OCI-LY7 (cell line): ENCODE measurements around the gene ANKDD1A. TPM values are rescaled to one million over a fixed set of nuclear protein-coding genes. Genes with fewer than 3 reads are reported as not detected.

Experiments used
- BruUV-seq: library from RNA; stranded (reverse); fragments of 400-500 nt; replicated peaks from 2 replicates; lab custom pipeline; 2021; lab: Mats Ljungman, UMichigan
- CTCF ChIA-PET: fragments of 300-600 bp; sonication (Branson Sonifier 250); formaldehyde crosslinking; loops from one replicate; lab custom pipeline; 2022; ENCODE audit warnings: antibody characterized with exemption; ENCODE audit not compliant: unreplicated experiment; lab: Charles Lee
- POLR2A ChIA-PET: fragments of 300-600 bp; sonication (Branson Sonifier 250); formaldehyde crosslinking; loops from one replicate; lab custom pipeline; 2022; ENCODE audit warnings: antibody characterized with exemption; lab: Charles Lee
- DNase-seq: peaks from one replicate; pipeline ENCODE4 v3.0.0-alpha.2; 2015; ENCODE audit warnings: low spot score
- H2AFZ ChIP-seq: fragments of 200-600 bp; sonication (generic), shearing (Covaris generic); 2 replicates; pipeline ENCODE4 v1.6.1; 2014; ENCODE audit warnings: mild to moderate bottlenecking, antibody characterized with exemption, low read length, moderate library complexity
- H3K27ac ChIP-seq: fragments of 200-600 bp; sonication (generic); 2 replicates; pipeline ENCODE4 v1.5.1; 2014; ENCODE audit warnings: mixed run types, low read depth, mild to moderate bottlenecking, moderate library complexity, low read length, inconsistent platforms; ENCODE audit not compliant: poor library complexity, severe bottlenecking
- H3K36me3 ChIP-seq: fragments of 200-600 bp; sonication (generic); 2 replicates; pipeline ENCODE4 v1.6.1; 2014; ENCODE audit warnings: mild to moderate bottlenecking, antibody characterized with exemption, low read length, moderate library complexity, mixed read lengths; ENCODE audit not compliant: insufficient read depth
- H3K4me1 ChIP-seq: fragments of 200-600 bp; sonication (generic); 2 replicates; pipeline ENCODE4 v1.5.1; 2014; ENCODE audit warnings: mild to moderate bottlenecking, low read length; ENCODE audit not compliant: insufficient read depth, poor library complexity, severe bottlenecking
- H3K4me2 ChIP-seq: fragments of 200-600 bp; sonication (generic); 2 replicates; pipeline ENCODE4 v1.6.1; 2014; ENCODE audit warnings: mild to moderate bottlenecking, low read length
- H3K4me3 ChIP-seq: fragments of 200-600 bp; sonication (generic); 2 replicates; pipeline ENCODE4 v1.5.1; 2014; ENCODE audit warnings: mild to moderate bottlenecking, low read depth, low read length; ENCODE audit not compliant: poor library complexity, severe bottlenecking
- H3K79me2 ChIP-seq: fragments of 200-600 bp; sonication (generic); 2 replicates; pipeline ENCODE4 v1.6.1; 2016; ENCODE audit warnings: low read depth, mild to moderate bottlenecking, low read length, moderate library complexity, mixed read lengths; ENCODE audit not compliant: insufficient read depth
- H3K9me2 ChIP-seq: fragments of 200-600 bp; sonication (generic); 2 replicates; pipeline ENCODE4 v1.6.1; 2016; ENCODE audit warnings: mild to moderate bottlenecking, low read length, mixed read lengths; ENCODE audit not compliant: insufficient read depth
- H3K9me3 ChIP-seq: fragments of 200-600 bp; sonication (generic); 2 replicates; pipeline ENCODE4 v1.6.1; 2014; ENCODE audit warnings: mild to moderate bottlenecking, mixed run types, low read length, mixed read lengths
- H4K20me1 ChIP-seq: fragments of 200-600 bp; sonication (generic); 2 replicates; pipeline ENCODE4 v1.6.1; 2014; ENCODE audit warnings: mild to moderate bottlenecking, antibody characterized with exemption, low read length, moderate library complexity, mixed read lengths; ENCODE audit not compliant: insufficient read depth
- EZH2phosphoT487 ChIP-seq: fragments of 200-600 bp; sonication (generic); IDR thresholded peaks from 2 replicates; pipeline ENCODE4 v1.6.1; 2018; ENCODE audit warnings: low read depth, borderline replicate concordance, mild to moderate bottlenecking, mixed run types, antibody characterized with exemption, low read length, moderate library complexity, mixed read lengths
- intact Hi-C: fragments of 100-400 bp; cut with micrococcal nuclease; formaldehyde crosslinking; loops from one replicate; pipeline ENCODE4 v1.10.0; 2022; ENCODE audit not compliant: unreplicated experiment
- total RNA-seq, 2 experiments: library from RNA; depleted of rRNA in 1 of 2; stranded (reverse); fragments of >200 nt in 1 of 2; shearing (Covaris generic) in 1 of 2; gene quantifications; 2 replicates each; pipeline ENCODE4 v1.2.3, GENCODE V29; 2014 to 2022
- TF ChIP-seq, protein P1 (sequence below): fragments of 200-600 bp; sonication (generic); conservative IDR thresholded peaks from 2 replicates; pipeline ENCODE4 v1.5.1; 2014; ENCODE audit warnings: mild to moderate bottlenecking, antibody characterized with exemption, low read length, moderate library complexity, mixed read lengths

ANKDD1A gene
- total RNA-seq, 2 experiments from 2014 or later, result 2.1 to 5.1 TPM

DNA sequence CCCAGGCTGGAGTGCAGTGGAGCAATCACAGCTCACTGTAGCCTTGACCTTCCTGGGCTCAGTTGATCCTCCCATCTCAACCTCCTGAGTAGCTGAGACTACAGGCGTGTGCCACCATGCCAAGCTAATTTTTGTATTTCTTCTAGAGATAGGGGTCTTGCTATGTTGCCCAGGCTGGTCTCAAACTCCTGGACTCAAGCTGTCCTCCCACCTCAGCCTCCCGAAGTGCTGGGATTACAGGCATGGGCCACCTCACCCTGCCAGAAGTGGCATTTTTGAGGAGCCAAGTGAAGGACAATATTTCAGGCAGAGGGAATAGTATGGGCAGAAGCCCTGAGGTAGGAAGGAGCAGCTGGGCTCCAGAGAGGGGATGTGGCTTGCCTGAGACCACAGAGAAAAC is 4.7 kb downstream of the ANKDD1A start:
- H3K9me3 ChIP-seq, result no peaks in the 10 kb centered on the region
- intact Hi-C loops, result no loop called here
- no TSS peak for BruUV-seq
- H3K79me2 ChIP-seq, result no peaks in the 10 kb centered on the region
- ChIA-PET POLR2A (interaction anchor here (0.7 kb wide), 1 partner anchor 70 kb away, joined by 3 read pairs; no protein-coding TSS in a partner anchor), CTCF (no interaction called here)
- H3K27ac ChIP-seq, result no peak overlapping the region
- H2AFZ ChIP-seq, result no peak overlapping the region
- no peaks in the 10 kb centered on the region for H4K20me1 ChIP-seq
- DNase-seq, result no peak
- no peak overlapping the region for H3K4me3 ChIP-seq
- H3K36me3 ChIP-seq, result no peaks in the 10 kb centered on the region
- H3K9me2 ChIP-seq, result no peaks in the 10 kb centered on the region
- no peak overlapping the region for H3K4me2 ChIP-seq
- no peaks in the 10 kb centered on the region for H3K4me1 ChIP-seq
- TF ChIP-seq EZH2phosphoT487, result no peak
- TF ChIP-seq, protein P1, sequence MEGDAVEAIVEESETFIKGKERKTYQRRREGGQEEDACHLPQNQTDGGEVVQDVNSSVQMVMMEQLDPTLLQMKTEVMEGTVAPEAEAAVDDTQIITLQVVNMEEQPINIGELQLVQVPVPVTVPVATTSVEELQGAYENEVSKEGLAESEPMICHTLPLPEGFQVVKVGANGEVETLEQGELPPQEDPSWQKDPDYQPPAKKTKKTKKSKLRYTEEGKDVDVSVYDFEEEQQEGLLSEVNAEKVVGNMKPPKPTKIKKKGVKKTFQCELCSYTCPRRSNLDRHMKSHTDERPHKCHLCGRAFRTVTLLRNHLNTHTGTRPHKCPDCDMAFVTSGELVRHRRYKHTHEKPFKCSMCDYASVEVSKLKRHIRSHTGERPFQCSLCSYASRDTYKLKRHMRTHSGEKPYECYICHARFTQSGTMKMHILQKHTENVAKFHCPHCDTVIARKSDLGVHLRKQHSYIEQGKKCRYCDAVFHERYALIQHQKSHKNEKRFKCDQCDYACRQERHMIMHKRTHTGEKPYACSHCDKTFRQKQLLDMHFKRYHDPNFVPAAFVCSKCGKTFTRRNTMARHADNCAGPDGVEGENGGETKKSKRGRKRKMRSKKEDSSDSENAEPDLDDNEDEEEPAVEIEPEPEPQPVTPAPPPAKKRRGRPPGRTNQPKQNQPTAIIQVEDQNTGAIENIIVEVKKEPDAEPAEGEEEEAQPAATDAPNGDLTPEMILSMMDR, result no peak

DNA sequence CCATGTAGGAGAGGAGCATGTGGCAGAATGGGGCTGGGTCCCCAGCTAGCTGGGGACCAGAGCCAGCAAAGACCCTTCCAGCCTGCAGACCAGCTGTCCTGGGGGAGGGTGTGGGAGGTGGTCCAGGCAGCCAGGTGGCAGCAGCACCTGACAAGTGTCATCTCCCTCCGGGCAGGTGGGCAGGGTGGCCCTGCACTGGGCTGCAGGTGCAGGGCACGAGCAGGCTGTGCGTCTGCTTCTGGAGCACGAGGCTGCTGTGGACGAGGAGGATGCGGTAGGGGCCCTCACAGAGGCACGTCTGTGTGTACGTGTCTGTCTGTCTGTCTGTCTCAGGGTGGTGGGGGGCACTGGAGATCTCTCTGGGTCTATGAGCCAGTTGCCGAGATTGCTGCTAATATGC is 5.5 kb downstream of the ANKDD1A start:
- Histone ChIP-seq H3K4me2 (no peak overlapping the region), H3K27ac (no peak overlapping the region), H3K9me3 (no peaks in the 10 kb centered on the region), H4K20me1 (no peaks in the 10 kb centered on the region), H3K36me3 (no peaks in the 10 kb centered on the region), H2AFZ (no peak overlapping the region), H3K9me2 (no peaks in the 10 kb centered on the region), H3K4me1 (no peaks in the 10 kb centered on the region), H3K4me3 (no peak overlapping the region), H3K79me2 (no peaks in the 10 kb centered on the region)
- TF ChIP-seq, protein P1, result no peak
- TF ChIP-seq EZH2phosphoT487, result no peak
- BruUV-seq, result no TSS peak
- POLR2A ChIA-PET, result no interaction called here
- no peak for DNase-seq
- CTCF ChIA-PET, result no interaction called here
- intact Hi-C loops, result no loop called here

DNA sequence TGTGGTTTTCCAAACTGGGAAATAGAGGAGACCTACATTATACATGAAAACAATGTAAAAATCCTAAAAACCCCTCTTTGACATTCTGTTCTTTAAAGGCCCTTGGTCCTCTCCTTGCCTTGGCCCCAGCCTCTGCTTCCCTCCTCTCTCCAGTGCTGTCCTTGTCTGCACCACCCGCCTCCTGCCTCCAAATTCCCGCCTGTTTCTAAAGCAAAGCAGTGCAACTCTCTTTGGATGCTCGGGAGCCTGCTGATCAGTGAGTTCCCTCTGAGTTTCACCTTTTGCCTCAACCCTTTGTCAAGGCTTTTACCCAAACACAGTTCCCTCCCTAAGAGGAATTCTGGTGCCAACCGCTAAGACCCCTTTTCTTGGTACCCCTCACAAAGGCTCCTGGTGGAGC is 8.0 kb downstream of the ANKDD1A start:
- Histone ChIP-seq H3K4me1 (no peaks in the 10 kb centered on the region), H3K9me3 (no peaks in the 10 kb centered on the region), H3K79me2 (no peaks in the 10 kb centered on the region), H4K20me1 (no peaks in the 10 kb centered on the region), H3K27ac (no peak overlapping the region), H3K4me2 (no peak overlapping the region), H2AFZ (no peak overlapping the region), H3K9me2 (no peaks in the 10 kb centered on the region), H3K4me3 (no peak overlapping the region), H3K36me3 (no peaks in the 10 kb centered on the region)
- no peak for DNase-seq
- ChIA-PET POLR2A (no interaction called here), CTCF (no interaction called here)
- intact Hi-C loops, result no loop called here
- no TSS peak for BruUV-seq
- no peak for TF ChIP-seq EZH2phosphoT487
- TF ChIP-seq, protein P1, result no peak
